Skeletal muscle satellite cell (primary cell): ENCODE results near the gene PLEKHN1. TPM values are rescaled to one million over a fixed set of nuclear protein-coding genes. Genes with fewer than 3 reads are reported as not detected.

ENCODE experiments used
- H3K27me3 ChIP-seq: 2 replicates; pipeline ENCODE4 v1.7.0; 2013; ENCODE audit warnings: low read length; ENCODE audit not compliant: control insufficient read depth, insufficient read depth
- H3K36me3 ChIP-seq: 2 replicates; pipeline ENCODE4 v1.7.0; 2013; ENCODE audit warnings: mild to moderate bottlenecking, control low read depth, low read length; ENCODE audit not compliant: insufficient read depth
- H3K4me1 ChIP-seq: 2 replicates; pipeline ENCODE4 v1.7.0; 2013; ENCODE audit warnings: low read length; ENCODE audit not compliant: control insufficient read depth, insufficient read depth
- H3K4me2 ChIP-seq: 2 replicates; pipeline ENCODE4 v1.7.0; 2013; ENCODE audit warnings: mild to moderate bottlenecking, low read length
- H3K4me3 ChIP-seq: 2 replicates; pipeline ENCODE4 v1.7.0; 2013; ENCODE audit warnings: low read length
- H3K9ac ChIP-seq: 2 replicates; pipeline ENCODE4 v1.7.0; 2013; ENCODE audit warnings: mild to moderate bottlenecking, low read depth, low read length, moderate library complexity
- H3K9me3 ChIP-seq: replicated peaks from 2 replicates; pipeline ENCODE4 v1.7.0; 2013; ENCODE audit warnings: mild to moderate bottlenecking, control low read depth, low read length
- total RNA-seq: library from RNA; depleted of rRNA; stranded (reverse); fragments of >200 nt; gene quantifications from 2 replicates; pipeline ENCODE4 v1.2.3, GENCODE V29; 2012; rRNA removed

PLEKHN1 gene, protein sequence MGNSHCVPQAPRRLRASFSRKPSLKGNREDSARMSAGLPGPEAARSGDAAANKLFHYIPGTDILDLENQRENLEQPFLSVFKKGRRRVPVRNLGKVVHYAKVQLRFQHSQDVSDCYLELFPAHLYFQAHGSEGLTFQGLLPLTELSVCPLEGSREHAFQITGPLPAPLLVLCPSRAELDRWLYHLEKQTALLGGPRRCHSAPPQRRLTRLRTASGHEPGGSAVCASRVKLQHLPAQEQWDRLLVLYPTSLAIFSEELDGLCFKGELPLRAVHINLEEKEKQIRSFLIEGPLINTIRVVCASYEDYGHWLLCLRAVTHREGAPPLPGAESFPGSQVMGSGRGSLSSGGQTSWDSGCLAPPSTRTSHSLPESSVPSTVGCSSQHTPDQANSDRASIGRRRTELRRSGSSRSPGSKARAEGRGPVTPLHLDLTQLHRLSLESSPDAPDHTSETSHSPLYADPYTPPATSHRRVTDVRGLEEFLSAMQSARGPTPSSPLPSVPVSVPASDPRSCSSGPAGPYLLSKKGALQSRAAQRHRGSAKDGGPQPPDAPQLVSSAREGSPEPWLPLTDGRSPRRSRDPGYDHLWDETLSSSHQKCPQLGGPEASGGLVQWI
- 1.3 TPM in 2 replicates for total RNA-seq

DNA sequence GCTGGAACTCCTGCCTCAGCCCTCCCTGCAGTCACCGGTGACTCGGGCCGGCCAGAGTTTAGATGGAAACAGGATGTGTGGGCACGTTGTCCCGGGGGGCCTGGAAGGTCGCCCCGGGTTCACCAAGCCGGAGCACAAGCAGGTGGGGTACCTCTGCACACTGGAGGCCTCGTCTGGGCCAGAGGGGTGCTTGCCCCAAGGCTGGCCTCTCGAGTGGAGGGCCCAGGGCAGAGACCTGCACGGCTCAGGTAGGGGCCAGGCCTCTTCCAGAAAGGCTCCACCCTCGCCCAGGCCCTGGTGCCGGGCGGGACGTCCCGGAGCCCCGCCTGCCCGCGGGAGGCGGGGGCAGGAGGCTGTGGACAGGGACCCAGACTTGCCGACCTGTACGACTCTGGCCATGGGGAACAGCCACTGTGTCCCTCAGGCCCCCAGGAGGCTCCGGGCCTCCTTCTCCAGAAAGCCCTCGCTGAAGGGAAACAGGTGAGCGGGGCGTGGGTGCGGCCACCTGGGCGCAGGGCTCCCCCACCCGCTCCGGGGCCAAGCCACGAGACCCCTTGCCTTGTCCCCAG is at the start of gene PLEKHN1:
Gene PLEKHN1, plus strand, starts transcription at position 348 of the 569 bp plus-strand sequence. Its CDS starts 50 bp downstream, at position 398.
- H3K9ac ChIP-seq: peak within 1 kb of the TSS; percentile 78
- H3K36me3 ChIP-seq: peaks cover 22% of the 10 kb centered on the region
- H3K4me3 ChIP-seq: peak within 1 kb of the TSS; percentile 92
- peaks cover 7% of the 10 kb centered on the region for H3K27me3 ChIP-seq
- peaks cover 23% of the 10 kb centered on the region for H3K4me1 ChIP-seq
- no peaks in the 10 kb centered on the region for H3K9me3 ChIP-seq
- peak within 1 kb of the TSS; percentile 100 for H3K4me2 ChIP-seq

DNA sequence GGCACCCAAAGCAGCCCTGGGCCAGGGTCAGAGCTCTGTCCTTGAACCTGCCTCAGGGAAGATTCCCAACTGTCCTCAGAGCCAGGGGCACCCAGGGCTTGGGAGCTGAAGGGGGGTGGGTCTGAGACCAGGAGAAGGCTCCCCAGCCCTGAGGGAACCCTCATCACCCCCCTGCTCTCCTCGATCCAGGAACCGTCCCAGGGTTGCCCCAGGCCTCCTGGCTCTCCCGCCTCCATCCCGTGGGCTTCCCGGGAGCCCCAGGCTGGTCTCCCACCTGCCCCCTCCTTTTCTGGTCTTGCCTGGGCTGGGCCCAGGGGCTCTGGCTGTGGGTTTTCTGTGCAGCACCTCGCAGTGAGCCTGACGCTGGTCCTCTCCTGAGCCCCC is 49.2 kb upstream of the PLEKHN1 start:
- Histone ChIP-seq H3K9me3 (no peaks in the 10 kb centered on the region), H3K27me3 (peaks cover 54% of the 10 kb centered on the region), H3K36me3 (no peaks in the 10 kb centered on the region), H3K9ac (no peak overlapping the region), H3K4me1 (peaks cover 29% of the 10 kb centered on the region), H3K4me3 (no peak overlapping the region), H3K4me2 (peak overlapping the region; percentile 42)

DNA sequence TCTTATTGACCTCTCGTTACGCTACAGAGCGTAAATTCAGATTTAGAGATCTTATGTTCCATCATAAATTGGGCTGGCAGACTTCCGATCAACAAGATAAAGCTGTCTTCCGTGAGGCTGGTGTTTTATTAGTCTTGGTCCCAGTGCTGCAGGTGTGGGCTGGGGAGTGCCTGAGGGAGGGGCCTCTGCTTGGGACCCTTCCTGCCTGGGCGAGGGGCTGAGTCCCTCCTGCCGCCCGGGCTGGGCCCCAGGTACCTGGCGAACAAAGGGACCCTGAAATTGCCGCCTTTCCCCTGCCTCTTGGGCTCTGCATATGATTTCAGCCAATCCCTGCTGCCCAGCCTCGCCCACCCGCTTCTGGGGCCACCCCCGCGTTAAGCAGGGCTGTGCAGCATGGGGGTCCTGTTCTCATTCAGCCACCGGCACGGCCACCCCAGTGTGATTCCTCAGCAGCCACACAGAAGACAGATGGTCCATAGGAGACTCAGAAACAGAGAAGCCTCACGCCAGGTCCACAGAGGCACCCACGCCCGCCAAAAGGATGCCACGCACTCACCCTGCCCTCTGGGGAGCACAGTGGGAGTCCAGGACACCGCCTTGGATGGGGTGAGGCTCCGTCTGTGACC is 48.7 kb upstream of the PLEKHN1 start:
- Histone ChIP-seq H3K4me2 (no peak overlapping the region), H3K9me3 (no peaks in the 10 kb centered on the region), H3K27me3 (peaks cover 54% of the 10 kb centered on the region), H3K36me3 (no peaks in the 10 kb centered on the region), H3K9ac (no peak overlapping the region), H3K4me3 (no peak overlapping the region), H3K4me1 (peaks cover 29% of the 10 kb centered on the region)

DNA sequence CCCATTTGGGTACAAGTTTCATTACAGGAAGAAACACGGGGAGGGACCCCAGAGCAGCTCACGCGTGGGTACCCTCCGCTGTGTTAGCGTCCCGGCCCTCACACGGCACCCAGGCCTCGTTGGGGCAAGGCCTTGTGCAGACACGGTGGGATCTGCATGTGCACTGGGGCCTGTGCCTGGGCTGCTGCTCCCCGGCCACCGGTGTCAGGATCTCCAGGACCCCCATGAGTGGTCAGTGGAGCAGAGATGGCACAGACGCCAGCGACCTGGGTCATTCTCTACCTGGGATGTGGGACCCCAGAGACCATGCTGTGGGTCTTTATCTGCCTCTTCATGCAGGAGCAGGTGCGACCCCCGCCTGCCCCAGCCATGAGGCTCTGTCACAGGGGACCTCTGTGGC is 47.9 kb upstream of the PLEKHN1 start:
- no peaks in the 10 kb centered on the region for H3K9me3 ChIP-seq
- H3K4me1 ChIP-seq: peaks cover 36% of the 10 kb centered on the region
- H3K9ac ChIP-seq: no peak overlapping the region
- H3K36me3 ChIP-seq: no peaks in the 10 kb centered on the region
- H3K4me2 ChIP-seq: no peak overlapping the region
- no peak overlapping the region for H3K4me3 ChIP-seq
- H3K27me3 ChIP-seq: peaks cover 50% of the 10 kb centered on the region

DNA sequence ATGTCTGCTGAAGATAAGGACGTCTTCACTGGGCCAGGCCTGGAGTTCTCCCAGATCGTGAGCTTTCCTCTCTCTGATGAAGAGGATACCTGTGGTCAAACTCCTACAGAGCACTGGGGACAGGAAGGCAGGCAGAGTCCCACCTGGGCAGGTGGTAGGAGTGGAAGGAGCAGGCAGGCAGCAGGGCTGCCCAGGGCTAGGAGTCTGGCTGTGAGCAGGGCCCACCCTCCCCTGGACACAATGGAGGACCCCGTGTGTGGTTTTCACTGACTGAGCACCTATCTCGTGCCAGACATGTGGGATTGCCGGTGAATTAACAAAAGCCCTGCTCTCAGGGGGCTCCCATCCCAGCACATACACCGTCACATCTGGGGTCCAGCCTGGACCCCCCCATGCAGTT is 47.4 kb upstream of the PLEKHN1 start:
- no peaks in the 10 kb centered on the region for H3K9me3 ChIP-seq
- H3K27me3 ChIP-seq: peaks cover 46% of the 10 kb centered on the region
- no peaks in the 10 kb centered on the region for H3K36me3 ChIP-seq
- no peak overlapping the region for H3K4me2 ChIP-seq
- peaks cover 38% of the 10 kb centered on the region for H3K4me1 ChIP-seq
- H3K9ac ChIP-seq: no peak overlapping the region
- no peak overlapping the region for H3K4me3 ChIP-seq

DNA sequence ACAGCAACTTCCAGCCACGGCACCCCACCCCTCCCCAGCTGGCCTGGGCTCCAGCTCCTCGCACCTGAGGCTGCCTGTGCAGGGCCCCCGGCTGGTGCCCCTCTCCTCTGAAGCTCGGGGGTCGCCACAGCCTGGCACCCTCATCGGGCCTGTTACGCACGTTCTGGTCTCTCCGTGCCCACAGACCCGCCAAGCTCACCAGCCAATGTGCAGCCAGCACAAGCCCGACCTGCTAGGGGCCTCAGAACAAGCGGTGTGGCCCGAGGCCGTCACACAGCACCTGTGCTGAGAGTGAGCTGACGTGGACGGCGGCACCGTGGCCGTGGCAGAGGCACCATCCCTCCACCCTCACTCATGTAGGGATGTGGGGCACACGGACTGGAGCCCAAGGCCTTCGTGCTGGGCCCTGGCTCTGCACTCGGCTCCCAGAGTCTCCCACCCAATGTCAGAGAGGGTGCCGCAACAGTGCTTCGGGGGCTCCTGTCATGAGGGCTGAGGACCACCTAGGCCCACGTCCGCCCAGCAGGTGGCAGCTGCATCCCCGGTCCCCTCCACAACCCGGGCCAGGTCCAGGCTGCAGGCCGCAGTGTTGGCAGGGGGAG is 46.9 kb upstream of the PLEKHN1 start:
- H3K4me3 ChIP-seq: no peak overlapping the region
- no peaks in the 10 kb centered on the region for H3K9me3 ChIP-seq
- peaks cover 38% of the 10 kb centered on the region for H3K4me1 ChIP-seq
- H3K4me2 ChIP-seq: no peak overlapping the region
- H3K36me3 ChIP-seq: no peaks in the 10 kb centered on the region
- no peak overlapping the region for H3K9ac ChIP-seq
- peaks cover 41% of the 10 kb centered on the region for H3K27me3 ChIP-seq

DNA sequence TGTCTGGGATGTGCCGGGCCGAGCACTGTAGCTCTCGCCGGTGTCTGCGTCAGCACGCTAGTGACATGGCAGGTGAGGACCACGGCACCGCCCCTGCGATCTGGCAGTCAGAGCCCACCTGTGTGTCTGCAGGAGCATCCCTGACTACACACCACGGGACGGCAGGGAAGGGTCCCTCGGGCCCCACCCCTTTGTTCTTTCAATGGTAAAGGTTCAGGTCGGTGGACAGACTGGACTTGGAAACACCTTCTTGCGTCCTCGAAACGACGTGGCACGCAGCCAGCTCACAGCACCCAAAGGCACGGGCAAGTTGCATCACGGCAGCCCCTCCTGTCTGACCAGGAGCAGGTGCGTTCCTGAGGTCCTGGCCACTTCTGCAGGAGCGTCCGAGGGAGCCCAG is 46.3 kb upstream of the PLEKHN1 start:
- Histone ChIP-seq H3K9me3 (no peaks in the 10 kb centered on the region), H3K4me1 (peaks cover 38% of the 10 kb centered on the region), H3K36me3 (no peaks in the 10 kb centered on the region), H3K9ac (no peak overlapping the region), H3K27me3 (peaks cover 37% of the 10 kb centered on the region), H3K4me3 (no peak overlapping the region), H3K4me2 (no peak overlapping the region)

DNA sequence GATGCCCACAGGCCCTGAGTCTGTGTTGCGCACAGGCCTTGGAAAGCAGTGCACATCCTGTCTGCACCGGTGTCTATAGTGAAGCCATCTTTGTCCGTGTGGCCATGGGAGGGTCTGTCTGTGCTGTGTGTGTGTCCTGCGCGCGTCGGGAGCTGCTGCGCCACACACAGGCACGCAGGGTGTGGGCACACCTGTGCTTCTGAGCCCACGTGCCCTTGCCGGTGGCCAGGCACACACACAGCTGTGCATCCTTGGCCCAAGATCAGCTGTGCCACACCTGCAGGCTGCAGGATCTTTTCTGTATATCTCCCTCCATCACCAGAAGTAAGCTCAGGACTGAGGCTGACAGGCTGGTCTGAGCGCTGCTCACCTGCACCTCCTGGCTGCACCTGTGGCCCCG is 45.8 kb upstream of the PLEKHN1 start:
- peaks cover 32% of the 10 kb centered on the region for H3K27me3 ChIP-seq

DNA sequence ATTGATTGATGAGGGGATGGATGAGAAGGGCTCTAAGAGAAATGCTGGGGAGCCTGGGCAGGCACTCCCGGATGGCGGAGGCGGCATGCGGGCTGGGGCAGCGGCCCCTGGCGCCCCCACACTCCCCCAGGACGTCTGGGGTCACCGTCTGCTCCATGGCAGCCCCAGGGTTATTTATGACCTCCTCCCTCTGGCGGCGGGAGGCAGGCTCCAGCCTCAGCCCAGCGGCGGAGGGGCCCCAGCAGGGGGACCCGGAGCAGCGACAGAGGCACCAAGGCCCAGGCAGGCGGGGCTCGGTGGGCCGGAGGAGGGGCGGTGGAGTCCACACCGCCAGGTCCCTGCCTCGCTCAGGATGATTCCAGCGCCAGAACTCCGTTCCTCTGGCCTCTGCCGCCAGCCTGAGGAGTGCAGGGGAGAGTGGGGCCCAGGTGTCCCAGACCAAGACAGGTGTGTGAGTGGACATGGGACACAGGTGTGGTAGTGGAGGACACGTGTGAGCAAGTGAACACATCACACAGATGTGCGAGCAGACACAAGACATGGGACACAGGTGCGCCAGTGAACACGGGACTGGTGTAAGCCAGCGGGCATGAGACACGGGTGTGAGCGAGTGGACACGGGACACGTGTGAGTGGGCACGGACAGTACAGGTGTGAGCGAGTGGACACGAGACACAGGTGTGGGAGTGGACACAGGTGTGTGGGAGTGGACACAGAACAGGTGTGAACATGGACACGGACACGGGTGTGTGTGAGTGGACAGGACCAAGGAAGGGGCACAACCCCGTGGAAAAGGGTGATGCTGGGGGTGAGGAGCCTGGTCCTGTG is 45.1 kb upstream of the PLEKHN1 start:
- Histone ChIP-seq H3K4me2 (peak overlapping the region; percentile 66), H3K9ac (no peak overlapping the region), H3K36me3 (no peaks in the 10 kb centered on the region), H3K4me3 (peak overlapping the region; percentile 40), H3K4me1 (peaks cover 43% of the 10 kb centered on the region), H3K9me3 (no peaks in the 10 kb centered on the region), H3K27me3 (peaks cover 31% of the 10 kb centered on the region)

More for the DNA sequence above, 45.8 kb upstream of the PLEKHN1 start:
- Histone ChIP-seq H3K9ac (no peak overlapping the region), H3K4me1 (peaks cover 38% of the 10 kb centered on the region), H3K4me2 (peak overlapping the region; percentile 66), H3K4me3 (no peak overlapping the region), H3K36me3 (no peaks in the 10 kb centered on the region), H3K9me3 (no peaks in the 10 kb centered on the region)

DNA sequence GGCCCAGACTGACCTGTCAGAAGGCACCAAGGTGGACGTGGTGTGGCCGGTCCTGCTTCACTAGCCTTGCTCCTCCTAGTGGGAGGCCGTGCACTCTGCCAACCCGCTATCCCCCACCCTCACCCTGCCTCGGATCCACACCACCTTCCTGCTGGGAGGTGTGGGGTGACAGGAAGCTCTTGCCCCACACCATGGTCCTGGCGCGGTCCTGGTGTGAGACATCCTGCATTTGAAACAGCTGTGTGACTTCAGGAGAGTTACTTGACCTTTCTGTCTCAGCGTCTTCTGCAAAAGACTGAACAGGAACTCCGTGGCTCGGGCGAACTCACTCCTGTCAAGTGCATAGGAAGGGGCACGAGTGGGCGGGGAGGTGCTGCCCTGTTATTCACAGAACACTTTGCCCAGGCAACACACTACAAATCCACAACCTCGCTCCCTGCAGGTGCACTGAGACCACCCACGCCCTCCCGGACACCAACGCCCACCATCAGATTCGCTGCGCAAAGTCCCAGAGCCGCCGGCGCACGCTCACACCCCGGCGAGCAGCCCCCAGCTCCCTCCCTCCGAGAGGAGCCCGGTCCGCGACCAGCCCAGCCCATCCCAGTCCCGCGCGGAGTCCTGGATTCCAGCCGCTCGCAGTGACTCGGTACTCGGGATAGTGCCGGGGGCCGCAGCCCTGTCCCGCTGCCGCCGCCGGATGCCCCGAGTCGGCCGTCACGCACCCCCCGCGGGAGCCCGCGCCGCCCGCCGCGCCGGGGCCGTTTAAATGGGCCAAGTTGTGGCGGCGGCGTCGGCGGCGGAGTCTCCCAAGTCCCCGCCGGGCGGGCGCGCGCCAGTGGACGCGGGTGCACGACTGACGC is 42.9 kb upstream of the PLEKHN1 start, which contains the start of gene SAMD11:
Gene SAMD11, plus strand, starts transcription at position 793 of the 860 bp plus-strand sequence. CDS start 509 bp downstream, outside the sequence.
- Histone ChIP-seq H3K4me1 (peaks cover 39% of the 10 kb centered on the region), H3K9me3 (no peaks in the 10 kb centered on the region), H3K36me3 (no peaks in the 10 kb centered on the region), H3K27me3 (peaks cover 28% of the 10 kb centered on the region), H3K4me2 (peak within 1 kb of the TSS; percentile 82), H3K9ac (peak within 1 kb of the TSS; percentile 41), H3K4me3 (peak within 1 kb of the TSS; percentile 77)
